Endothelial cell of umbilical vein (primary cell): ENCODE data around the gene GREB1. TPM values are rescaled to one million over a fixed set of nuclear protein-coding genes. Genes with fewer than 3 reads are reported as not detected.

ENCODE experiments used
- BruUV-seq: library from RNA; stranded (reverse); fragments of 400-500 nt; replicated peaks from 2 replicates; lab custom pipeline; 2021; lab: Mats Ljungman, UMichigan
- CTCF ChIA-PET: fragments of 300-600, 350-600 bp; sonication (Branson Sonifier 250); formaldehyde crosslinking; loops from one replicate; lab custom pipeline; 2021; ENCODE audit warnings: antibody characterized with exemption, inconsistent platforms; lab: Charles Lee
- POLR2A ChIA-PET: fragments of 300-600, 350-600 bp; sonication (Branson Sonifier 250); formaldehyde crosslinking; loops from one replicate; lab custom pipeline; 2021; ENCODE audit warnings: antibody characterized with exemption, inconsistent platforms; lab: Charles Lee
- DNase-seq: peaks from one replicate; pipeline ENCODE4 v3.0.0-alpha.2; 2011; ENCODE audit warnings: low read depth, low spot score
- FAIRE-seq: peaks from 2 replicates; lab custom pipeline; 2011; peaks lifted over from hg19 to GRCh38; lab: Jason Lieb, UNC
- H2AFZ ChIP-seq: 2 replicates; pipeline ENCODE4 v1.6.0; 2012; ENCODE audit warnings: low read depth, low read length, control low read depth, inconsistent platforms
- H3K27ac ChIP-seq: 2 replicates; pipeline ENCODE4 v1.5.1; 2011; ENCODE audit warnings: low read depth, mild to moderate bottlenecking, control low read depth, low read length, moderate library complexity; ENCODE audit not compliant: insufficient read depth
- H3K27me3 ChIP-seq, 2 experiments: 2 replicates each; pipeline versions ENCODE4 v1.6.0 to v1.6.1; 2011; ENCODE audit warnings: low read length in 2 of 2, mixed read lengths in 1 of 2; ENCODE audit not compliant: control insufficient read depth in 2 of 2, insufficient read depth in 2 of 2
- H3K36me3 ChIP-seq, 2 experiments: 2 replicates in 1 of 2; 3 replicates in 1 of 2; pipeline ENCODE4 v1.5.1; 2011; ENCODE audit warnings: low read length in 2 of 2, mild to moderate bottlenecking in 1 of 2, moderate library complexity in 1 of 2; ENCODE audit not compliant: control insufficient read depth in 2 of 2, insufficient read depth in 2 of 2; ENCODE audit errors: extremely low read depth in 1 of 2
- H3K4me1 ChIP-seq: 3 replicates; pipeline ENCODE4 v1.5.1; 2011; ENCODE audit warnings: mild to moderate bottlenecking, low read length; ENCODE audit not compliant: control insufficient read depth, insufficient read depth; ENCODE audit errors: extremely low read depth
- H3K4me2 ChIP-seq: 2 replicates; pipeline ENCODE4 v1.6.1; 2011; ENCODE audit warnings: low read length, control low read depth, mixed read lengths; ENCODE audit not compliant: insufficient read depth
- H3K4me3 ChIP-seq, 3 experiments: fragments of 200-600 bp in 1 of 3; sonication (generic), shearing (Covaris generic) in 1 of 3; replicated peaks in 1 of 3; 2 replicates each; pipeline ENCODE4 v1.5.1; 2011 to 2016; ENCODE audit warnings: control low read depth in 3 of 3, low read length in 3 of 3, mild to moderate bottlenecking in 2 of 3, inconsistent platforms in 1 of 3, low read depth in 1 of 3, moderate library complexity in 1 of 3; ENCODE audit not compliant: insufficient read depth in 1 of 3
- H3K79me2 ChIP-seq: 2 replicates; pipeline ENCODE4 v1.6.0; 2012; ENCODE audit warnings: low read length, inconsistent platforms; ENCODE audit not compliant: control insufficient read depth, insufficient read depth
- H3K9ac ChIP-seq: replicated peaks from 2 replicates; pipeline ENCODE3; 2011; ENCODE audit warnings: low read length, control low read depth; ENCODE audit not compliant: insufficient read depth; ENCODE audit errors: extremely low read depth
- H3K9me1 ChIP-seq: replicated peaks from 3 replicates; pipeline ENCODE4 v1.6.0; 2011; ENCODE audit warnings: mild to moderate bottlenecking, low read length; ENCODE audit not compliant: control insufficient read depth, insufficient read depth; ENCODE audit errors: extremely low read depth
- H3K9me3 ChIP-seq: replicated peaks from 2 replicates; pipeline ENCODE4 v1.5.1; 2012; ENCODE audit warnings: low read length, inconsistent platforms; ENCODE audit not compliant: control insufficient read depth, insufficient read depth
- H4K20me1 ChIP-seq: replicated peaks from 2 replicates; pipeline ENCODE3; 2011; ENCODE audit warnings: mild to moderate bottlenecking, low read length; ENCODE audit not compliant: control insufficient read depth, insufficient read depth; ENCODE audit errors: extremely low read depth
- FOS ChIP-seq: IDR thresholded peaks from 2 replicates; pipeline ENCODE4 v1.6.1; 2011; ENCODE audit warnings: mild to moderate bottlenecking, low read length, moderate library complexity, borderline replicate concordance; ENCODE audit not compliant: insufficient read depth
- GATA2 ChIP-seq: IDR thresholded peaks from 2 replicates; pipeline ENCODE4 v1.7.0; 2011; ENCODE audit warnings: low read depth, mild to moderate bottlenecking, moderate library complexity, mixed read lengths, low read length; ENCODE audit not compliant: insufficient read length, insufficient read depth
- JUN ChIP-seq: IDR thresholded peaks from 2 replicates; pipeline ENCODE4 v1.6.1; 2011; ENCODE audit warnings: borderline replicate concordance, low read depth; ENCODE audit not compliant: insufficient read length, insufficient read depth
- POLR2A ChIP-seq: IDR thresholded peaks from 2 replicates; pipeline ENCODE4 v1.6.1; 2012; ENCODE audit warnings: low read depth, mild to moderate bottlenecking, control low read depth, low read length
- POLR2AphosphoS5 ChIP-seq: IDR thresholded peaks from 2 replicates; pipeline ENCODE4 v1.6.1; 2012; ENCODE audit warnings: low read depth, mild to moderate bottlenecking, control low read depth, low read length, moderate library complexity; ENCODE audit not compliant: insufficient read depth
- dilution Hi-C: fragments of 300-500 bp; cut with MboI; formaldehyde crosslinking; loops from one replicate; pipeline ENCODE4 v1.15.0; 2019; ENCODE audit warnings: low sequenced_read_pairs; ENCODE audit not compliant: extremely low pct_ligation_motif_present
- intact Hi-C: fragments of 100-400 bp; cut with micrococcal nuclease; formaldehyde crosslinking; loops from one replicate; pipeline ENCODE4 v1.10.0; 2022
- polyA plus RNA-seq, 4 experiments: library from polyadenylated mRNA; depleted of rRNA in 3 of 4; stranded (reverse) in 3 of 4; unstranded in 1 of 4; fragments of >200 nt; gene quantifications; 2 replicates each; pipeline versions ENCODE4 v1.2.1 to v1.2.3, GENCODE V29; 2011 to 2012; ENCODE audit warnings: missing spikeins in 1 of 4
- total RNA-seq: library from RNA; stranded (reverse); gene quantifications from 2 replicates; pipeline ENCODE4 v1.2.3, GENCODE V29; 2021
- TF ChIP-seq, protein P1 (sequence below): IDR thresholded peaks from 2 replicates; pipeline ENCODE4 v1.6.1; 2011; ENCODE audit not compliant: insufficient read depth, insufficient read length
- TF ChIP-seq, protein P2 (sequence below), 2 donors: IDR thresholded peaks; 1 replicate in 1 of 2; 2 replicates in 1 of 2; pipeline ENCODE4 v1.5.1; 2011; ENCODE audit warnings: low read length in 2 of 2, mild to moderate bottlenecking in 2 of 2, moderate library complexity in 2 of 2, control low read depth in 1 of 2, inconsistent platforms in 1 of 2, low read depth in 1 of 2; ENCODE audit not compliant: insufficient read depth in 1 of 2; ENCODE audit errors: extremely low read depth in 1 of 2

The GREB1 gene
- total and polyA plus RNA-seq, 2 donors (not counting 3 experiments of a cell fraction or from before 2014, with no cell fraction given) = 0.17 to 0.58 TPM

GRCh38 chr2:11688222-11689069 lies 154.6 kb downstream of the GREB1 start:
- FAIRE-seq = peak; percentile 80
- H3K9me3 ChIP-seq = no peaks in the 10 kb centered on the region
- ChIA-PET POLR2A (interaction anchor here (0.9 kb wide), 1 partner anchor 56 kb away, joined by 3 read pairs; no protein-coding TSS in a partner anchor), CTCF (interaction anchor here (0.7 to 5.7 kb wide), 36 partner anchors 9 to 866 kb away, joined by 3 to 188 read pairs (median 5); partner anchors contain the start of genes LPIN1 and NTSR2)
- no peak overlapping the region for H3K9ac ChIP-seq
- H3K4me2 ChIP-seq = peak overlapping the region; percentile 70
- peak overlapping the region; percentile 90 for H2AFZ ChIP-seq
- peaks cover 3% of the 10 kb centered on the region for H3K4me1 ChIP-seq
- H4K20me1 ChIP-seq = no peaks in the 10 kb centered on the region
- no TSS peak for BruUV-seq
- TF ChIP-seq POLR2AphosphoS5 = no peak
- TF ChIP-seq, protein P1, sequence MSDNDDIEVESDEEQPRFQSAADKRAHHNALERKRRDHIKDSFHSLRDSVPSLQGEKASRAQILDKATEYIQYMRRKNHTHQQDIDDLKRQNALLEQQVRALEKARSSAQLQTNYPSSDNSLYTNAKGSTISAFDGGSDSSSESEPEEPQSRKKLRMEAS = no peak
- no peak for TF ChIP-seq FOS
- TF ChIP-seq POLR2A = no peak
- TF ChIP-seq JUN = no peak
- TF ChIP-seq GATA2 = no peak
- TF ChIP-seq, protein P2, sequence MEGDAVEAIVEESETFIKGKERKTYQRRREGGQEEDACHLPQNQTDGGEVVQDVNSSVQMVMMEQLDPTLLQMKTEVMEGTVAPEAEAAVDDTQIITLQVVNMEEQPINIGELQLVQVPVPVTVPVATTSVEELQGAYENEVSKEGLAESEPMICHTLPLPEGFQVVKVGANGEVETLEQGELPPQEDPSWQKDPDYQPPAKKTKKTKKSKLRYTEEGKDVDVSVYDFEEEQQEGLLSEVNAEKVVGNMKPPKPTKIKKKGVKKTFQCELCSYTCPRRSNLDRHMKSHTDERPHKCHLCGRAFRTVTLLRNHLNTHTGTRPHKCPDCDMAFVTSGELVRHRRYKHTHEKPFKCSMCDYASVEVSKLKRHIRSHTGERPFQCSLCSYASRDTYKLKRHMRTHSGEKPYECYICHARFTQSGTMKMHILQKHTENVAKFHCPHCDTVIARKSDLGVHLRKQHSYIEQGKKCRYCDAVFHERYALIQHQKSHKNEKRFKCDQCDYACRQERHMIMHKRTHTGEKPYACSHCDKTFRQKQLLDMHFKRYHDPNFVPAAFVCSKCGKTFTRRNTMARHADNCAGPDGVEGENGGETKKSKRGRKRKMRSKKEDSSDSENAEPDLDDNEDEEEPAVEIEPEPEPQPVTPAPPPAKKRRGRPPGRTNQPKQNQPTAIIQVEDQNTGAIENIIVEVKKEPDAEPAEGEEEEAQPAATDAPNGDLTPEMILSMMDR (IDR thresholded peaks at IDR 0.05; ENCODE audit: extremely low read depth in 1 of 2, insufficient read depth in 1 of 2, low read depth in 1 of 2, low read length in 2 of 2) = peak; percentile 88 to 91
- H3K4me3 ChIP-seq = peak overlapping the region in 1 of 3 experiments; percentile 7
- H3K79me2 ChIP-seq = no peaks in the 10 kb centered on the region
- dilution Hi-C loops = no loop called here
- intact Hi-C loops = loop anchor here (1.0 kb wide), 3 partner anchors 56 to 96 kb away; no protein-coding TSS in a partner anchor
- no peaks in the 10 kb centered on the region for H3K9me1 ChIP-seq
- H3K36me3 ChIP-seq = no peaks in the 10 kb centered on the region
- peaks cover 4 to 8% of the 10 kb centered on the region in 2 experiments for H3K27me3 ChIP-seq
- peak; percentile 84 for DNase-seq
- no peak overlapping the region for H3K27ac ChIP-seq
